SK-N-SH (cell line): ENCODE results near the gene SECTM1. TPM values are rescaled to one million over a fixed set of nuclear protein-coding genes. Genes with fewer than 3 reads are reported as not detected.

Experiments
- CTCF ChIA-PET: fragments of 300-600, 350-600 bp; formaldehyde crosslinking; extraction: SDS; loops from one replicate; lab custom pipeline; 2021; lab: Yijun Ruan, JAX
- POLR2A ChIA-PET: fragments of 350-600 bp; sonication (Branson Sonifier 250); formaldehyde crosslinking; extraction: SDS; loops from one replicate; lab custom pipeline; 2020; ENCODE audit warnings: antibody characterized with exemption, inconsistent platforms; lab: Yijun Ruan, JAX
- DNase-seq: peaks from one replicate; pipeline ENCODE4 v3.0.0; 2012
- H2AFZ ChIP-seq: fragments of 200-600 bp; sonication (generic); 2 replicates; pipeline ENCODE4 v1.8.1; 2016; ENCODE audit warnings: antibody characterized with exemption, mild to moderate bottlenecking, low read depth
- H3F3A ChIP-seq: fragments of 200-600 bp; sonication (generic); replicated peaks from 2 replicates; pipeline ENCODE3; 2016; ENCODE audit warnings: antibody characterized with exemption, mild to moderate bottlenecking; ENCODE audit not compliant: insufficient read depth
- H3K27ac ChIP-seq, 2 experiments: fragments of 200-500 bp in 1 of 2; fragments of 200-600 bp in 1 of 2; sonication (Bioruptor generic) in 1 of 2; sonication (generic), shearing (Covaris generic) in 1 of 2; 2 replicates each; pipeline versions ENCODE4 v1.5.1 to v1.6.1; 2014 to 2016; ENCODE audit warnings: low read depth in 2 of 2, inconsistent platforms in 1 of 2, low read length in 1 of 2, mild to moderate bottlenecking in 1 of 2, mixed read lengths in 1 of 2
- H3K27me3 ChIP-seq: fragments of 200-600 bp; sonication (generic), shearing (Covaris generic); 2 replicates; pipeline ENCODE4 v1.6.1; 2016; ENCODE audit warnings: mixed run types; ENCODE audit not compliant: insufficient read depth
- H3K36me3 ChIP-seq, 2 experiments: fragments of 200-500 bp in 1 of 2; fragments of 200-600 bp in 1 of 2; sonication (Bioruptor generic) in 1 of 2; sonication (generic) in 1 of 2; replicated peaks in 1 of 2; 2 replicates each; pipeline versions ENCODE3 to v1.5.1; 2014 to 2016; ENCODE audit warnings: low read length in 1 of 2, mild to moderate bottlenecking in 1 of 2; ENCODE audit not compliant: insufficient read depth in 2 of 2, control insufficient read depth in 1 of 2
- H3K4me1 ChIP-seq, 2 experiments: fragments of 200-500 bp in 1 of 2; fragments of 200-600 bp in 1 of 2; sonication (Bioruptor generic) in 1 of 2; sonication (generic), shearing (Covaris generic) in 1 of 2; 2 replicates each; pipeline versions ENCODE4 v1.5.1 to v1.6.1; 2014 to 2016; ENCODE audit warnings: low read depth in 1 of 2, low read length in 1 of 2, mixed run types in 1 of 2; ENCODE audit not compliant: insufficient read depth in 2 of 2, control insufficient read depth in 1 of 2
- H3K4me2 ChIP-seq: fragments of 200-600 bp; sonication (generic), shearing (Covaris generic); 2 replicates; pipeline ENCODE4 v1.6.1; 2017; ENCODE audit warnings: mixed run types
- H3K4me3 ChIP-seq, 2 experiments: fragments of 200-500 bp in 1 of 2; fragments of 200-600 bp in 1 of 2; sonication (Bioruptor generic) in 1 of 2; sonication (generic), shearing (Covaris generic) in 1 of 2; 2 replicates each; pipeline versions ENCODE4 v1.5.1 to v1.8.1; 2014 to 2016; ENCODE audit warnings: low read depth in 2 of 2, inconsistent platforms in 1 of 2, low read length in 1 of 2, mild to moderate bottlenecking in 1 of 2, mixed read lengths in 1 of 2, moderate library complexity in 1 of 2
- H3K79me2 ChIP-seq: fragments of 200-600 bp; sonication (generic); 2 replicates; pipeline ENCODE4 v1.8.1; 2017; ENCODE audit warnings: mild to moderate bottlenecking; ENCODE audit not compliant: insufficient read depth
- H3K9ac ChIP-seq: fragments of 200-600 bp; sonication (generic); 2 replicates; pipeline ENCODE4 v1.6.1; 2017; ENCODE audit warnings: mixed run types
- H3K9me2 ChIP-seq: fragments of 200-600 bp; sonication (generic); 2 replicates; pipeline ENCODE4 v1.6.1; 2017; ENCODE audit warnings: mixed run types
- H3K9me3 ChIP-seq: fragments of 200-600 bp; sonication (generic); 2 replicates; pipeline ENCODE4 v1.6.1; 2017; ENCODE audit warnings: mixed run types, mild to moderate bottlenecking, moderate library complexity
- H4K20me1 ChIP-seq: fragments of 200-600 bp; sonication (generic); 2 replicates; pipeline ENCODE4 v1.6.1; 2017; ENCODE audit warnings: mild to moderate bottlenecking, mixed run types; ENCODE audit not compliant: insufficient read depth
- CHD2 ChIP-seq: fragments of 150-350 bp; IDR thresholded peaks from 2 replicates; pipeline ENCODE4 v1.6.1; 2018; ENCODE audit warnings: low read length; ENCODE audit not compliant: partially characterized antibody
- ELF1 ChIP-seq: IDR thresholded peaks from 2 replicates; pipeline ENCODE4 v1.4.0; 2012
- EZH2phosphoT487 ChIP-seq: fragments of 200-600 bp; sonication (generic); IDR thresholded peaks from 2 replicates; pipeline ENCODE4 v1.6.1; 2017; ENCODE audit warnings: low read depth, mixed run types, mild to moderate bottlenecking, antibody characterized with exemption, moderate library complexity, borderline replicate concordance
- FOSL2 ChIP-seq: IDR thresholded peaks from 2 replicates; pipeline ENCODE4 v1.4.0; 2012; ENCODE audit warnings: low read depth, mild to moderate bottlenecking, moderate library complexity, borderline replicate concordance
- FOXJ3 ChIP-seq: sonication (generic); formaldehyde crosslinking; IDR thresholded peaks from 2 replicates; pipeline ENCODE4 v1.5.1; 2020; ENCODE audit warnings: mild to moderate bottlenecking, missing genetic modification reagents
- FOXM1 ChIP-seq: IDR thresholded peaks from 2 replicates; pipeline ENCODE4 v1.4.0; 2012; ENCODE audit warnings: low read depth, mild to moderate bottlenecking
- GABPA ChIP-seq: IDR thresholded peaks from 2 replicates; pipeline ENCODE4 v1.4.0; 2012; ENCODE audit warnings: low read depth, mild to moderate bottlenecking
- JUND ChIP-seq: IDR thresholded peaks from 2 replicates; pipeline ENCODE4 v1.4.0; 2012
- MAX ChIP-seq: IDR thresholded peaks from 2 replicates; pipeline ENCODE4 v1.4.0; 2012; ENCODE audit warnings: low read depth
- MEF2A ChIP-seq: IDR thresholded peaks from 2 replicates; pipeline ENCODE4 v1.4.0; 2012; ENCODE audit warnings: low read depth, borderline replicate concordance
- MXI1 ChIP-seq: IDR thresholded peaks from 2 replicates; pipeline ENCODE4 v1.6.1; 2012; ENCODE audit warnings: mild to moderate bottlenecking, low read depth, low read length, improper control_type of control experiment
- NFIC ChIP-seq: IDR thresholded peaks from 2 replicates; pipeline ENCODE4 v1.4.0; 2012; ENCODE audit warnings: borderline replicate concordance
- NRF1 ChIP-seq: IDR thresholded peaks from 2 replicates; pipeline ENCODE4 v1.6.1; 2012; ENCODE audit warnings: low read depth, mild to moderate bottlenecking, low read length
- POLR2AphosphoS5 ChIP-seq: IDR thresholded peaks from 2 replicates; pipeline ENCODE4 v1.6.1; 2012; ENCODE audit warnings: low read depth, low read length
- RAD21 ChIP-seq: IDR thresholded peaks from 2 replicates; pipeline ENCODE4 v1.6.1; 2012; ENCODE audit warnings: mild to moderate bottlenecking, low read length
- RCOR1 ChIP-seq: fragments of 150-350 bp; IDR thresholded peaks from 2 replicates; pipeline ENCODE4 v1.6.1; 2017; ENCODE audit warnings: antibody characterized with exemption, low read length
- RFX5 ChIP-seq: IDR thresholded peaks from 2 replicates; pipeline ENCODE4 v1.6.1; 2012; ENCODE audit warnings: mild to moderate bottlenecking, improper control_type of control experiment, low read length
- SIN3A ChIP-seq: IDR thresholded peaks from 2 replicates; pipeline ENCODE4 v1.6.1; 2012; ENCODE audit warnings: low read depth, mild to moderate bottlenecking, low read length, moderate library complexity, borderline replicate concordance
- TAF1 ChIP-seq: IDR thresholded peaks from 2 replicates; pipeline ENCODE4 v1.6.1; 2012; ENCODE audit warnings: low read depth, mild to moderate bottlenecking, low read length, moderate library complexity, borderline replicate concordance
- TCF12 ChIP-seq: IDR thresholded peaks from 2 replicates; pipeline ENCODE4 v1.4.0; 2012
- TEAD4 ChIP-seq: IDR thresholded peaks from 2 replicates; pipeline ENCODE4 v1.4.0; 2012; ENCODE audit warnings: mild to moderate bottlenecking, borderline replicate concordance; ENCODE audit not compliant: insufficient read depth
- YY1 ChIP-seq: IDR thresholded peaks from 2 replicates; pipeline ENCODE4 v1.4.0; 2012; ENCODE audit warnings: low read depth, mild to moderate bottlenecking
- ZBTB33 ChIP-seq: IDR thresholded peaks from 2 replicates; pipeline ENCODE4 v1.4.0; 2012; ENCODE audit warnings: low read depth, borderline replicate concordance
- WGBS: methylation state at CpG from one replicate; pipeline ENCODE4 v1.1.6; 2017; ENCODE audit warnings: low lambda C conversion rate; 5-methylcytosine and 5-hydroxymethylcytosine counted together
- polyA plus RNA-seq, 3 experiments: library from polyadenylated mRNA; depleted of rRNA; stranded (reverse); fragments of >200 nt; gene quantifications; 2 replicates each; pipeline ENCODE4 v1.2.3, GENCODE V29; 2012
- TF ChIP-seq, protein P1 (sequence below): fragments of 200-600 bp; sonication (generic); IDR thresholded peaks from 2 replicates; pipeline ENCODE4 v1.6.1; 2017; ENCODE audit warnings: antibody characterized with exemption, mild to moderate bottlenecking, moderate library complexity
- TF ChIP-seq, protein P2 (sequence below): IDR thresholded peaks from 2 replicates; pipeline ENCODE4 v1.4.0; 2012; ENCODE audit warnings: low read depth, borderline replicate concordance
- TF ChIP-seq, protein P3 (sequence below): fragments of 150-350 bp; IDR thresholded peaks from 2 replicates; pipeline ENCODE4 v1.6.1; 2016; ENCODE audit warnings: mild to moderate bottlenecking, low read depth, low read length
- TF ChIP-seq, protein P4 (sequence below): fragments of 150-350 bp; IDR thresholded peaks from 2 replicates; pipeline ENCODE4 v1.6.1; 2017; ENCODE audit warnings: antibody characterized with exemption, low read length, low read depth, borderline replicate concordance

Gene SECTM1
- polyA plus RNA-seq, 1 of the 3 experiments (the other 2 are of a cell fraction) = 3.8 TPM

DNA sequence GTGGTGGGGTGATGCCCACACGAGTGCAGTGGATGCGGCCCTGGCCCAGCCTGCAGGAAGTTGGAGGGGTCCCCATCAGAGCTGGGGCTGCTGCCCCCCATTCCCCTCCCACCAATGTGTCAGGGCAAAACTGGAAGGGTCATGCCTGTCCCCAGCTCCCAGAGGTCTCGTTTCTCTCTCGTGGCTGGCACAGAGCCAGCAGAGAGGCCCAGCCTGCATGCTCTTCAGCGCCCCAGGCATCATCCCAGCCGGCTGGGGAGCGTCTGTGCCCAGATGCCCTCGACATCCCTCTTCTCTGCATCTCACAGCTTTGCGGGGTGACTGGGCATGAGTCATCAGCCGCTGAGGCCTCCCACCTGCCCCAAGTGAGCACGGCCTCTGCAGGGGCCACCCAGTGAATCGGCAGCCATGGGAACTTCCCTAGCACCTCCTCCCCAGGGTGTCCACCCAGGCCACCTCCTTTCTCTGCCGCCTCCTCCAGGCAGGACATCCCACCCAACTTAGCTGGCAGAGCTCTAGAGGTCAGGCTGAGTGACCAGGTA, 50.3 kb downstream of the SECTM1 start:
- no peak overlapping the region for H3K4me3 ChIP-seq
- CTCF ChIA-PET = interaction anchor here (0.6 to 2.9 kb wide), 12 partner anchors 9 to 77 kb away, joined by 3 to 24 read pairs (median 6); partner anchors contain the start of gene CSNK1D
- no peaks in the 10 kb centered on the region for H3K36me3 ChIP-seq
- H3K27ac ChIP-seq = peak overlapping the region in 1 of 2 experiments; percentile 39; a peak in 1 of 4 replicates
- H3K9ac ChIP-seq = no peak overlapping the region
- H3F3A ChIP-seq = peaks cover 8% of the 10 kb centered on the region
- DNase-seq = peak; percentile 96
- H3K27me3 ChIP-seq = no peaks in the 10 kb centered on the region
- POLR2A ChIA-PET = interaction anchor here (1.0 to 3.6 kb wide), 7 partner anchors 9 to 185 kb away, joined by 3 to 48 read pairs (median 5); partner anchors contain the start of genes CSNK1D and FASN
- H3K9me2 ChIP-seq = no peaks in the 10 kb centered on the region
- WGBS = 32% methylated on average over 4 of the region's 13 CpGs
- no peaks in the 10 kb centered on the region for H3K9me3 ChIP-seq
- H3K4me2 ChIP-seq = peak overlapping the region; percentile 72
- no peaks in the 10 kb centered on the region for H4K20me1 ChIP-seq
- H3K4me1 ChIP-seq = peaks cover 23 to 27% of the 10 kb centered on the region in 2 experiments; a peak in 3 of 4 replicates
- no peaks in the 10 kb centered on the region for H3K79me2 ChIP-seq
- H2AFZ ChIP-seq = no peak overlapping the region
- TF ChIP-seq, protein P1, sequence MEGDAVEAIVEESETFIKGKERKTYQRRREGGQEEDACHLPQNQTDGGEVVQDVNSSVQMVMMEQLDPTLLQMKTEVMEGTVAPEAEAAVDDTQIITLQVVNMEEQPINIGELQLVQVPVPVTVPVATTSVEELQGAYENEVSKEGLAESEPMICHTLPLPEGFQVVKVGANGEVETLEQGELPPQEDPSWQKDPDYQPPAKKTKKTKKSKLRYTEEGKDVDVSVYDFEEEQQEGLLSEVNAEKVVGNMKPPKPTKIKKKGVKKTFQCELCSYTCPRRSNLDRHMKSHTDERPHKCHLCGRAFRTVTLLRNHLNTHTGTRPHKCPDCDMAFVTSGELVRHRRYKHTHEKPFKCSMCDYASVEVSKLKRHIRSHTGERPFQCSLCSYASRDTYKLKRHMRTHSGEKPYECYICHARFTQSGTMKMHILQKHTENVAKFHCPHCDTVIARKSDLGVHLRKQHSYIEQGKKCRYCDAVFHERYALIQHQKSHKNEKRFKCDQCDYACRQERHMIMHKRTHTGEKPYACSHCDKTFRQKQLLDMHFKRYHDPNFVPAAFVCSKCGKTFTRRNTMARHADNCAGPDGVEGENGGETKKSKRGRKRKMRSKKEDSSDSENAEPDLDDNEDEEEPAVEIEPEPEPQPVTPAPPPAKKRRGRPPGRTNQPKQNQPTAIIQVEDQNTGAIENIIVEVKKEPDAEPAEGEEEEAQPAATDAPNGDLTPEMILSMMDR = no peak
- TF ChIP-seq ZBTB33 (no peak), SIN3A (peak; percentile 58; the same call in 1 of the 2 replicates), JUND (no peak; the same call in 1 of the 2 replicates), YY1 (no peak), NFIC (peak; percentile 99), FOSL2 (peak; percentile 94; the same call in 1 of the 2 replicates), MEF2A (no peak), FOXM1 (no peak), MAX (peak; percentile 85), RAD21 (no peak; the same call in 1 of the 2 replicates), TCF12 (peak; percentile 89), GABPA (no peak), RFX5 (no peak), ELF1 (no peak), FOXJ3 (CRISPR knock-in tag) (no peak), MXI1 (peak; percentile 88), RCOR1 (peak; percentile 68; the same call in 1 of the 2 replicates), TAF1 (no peak), NRF1 (no peak), EZH2phosphoT487 (no peak), TEAD4 (no peak), CHD2 (peak; percentile 80), POLR2AphosphoS5 (peak; percentile 50; the same call in 1 of the 2 replicates)
- TF ChIP-seq, protein P2, sequence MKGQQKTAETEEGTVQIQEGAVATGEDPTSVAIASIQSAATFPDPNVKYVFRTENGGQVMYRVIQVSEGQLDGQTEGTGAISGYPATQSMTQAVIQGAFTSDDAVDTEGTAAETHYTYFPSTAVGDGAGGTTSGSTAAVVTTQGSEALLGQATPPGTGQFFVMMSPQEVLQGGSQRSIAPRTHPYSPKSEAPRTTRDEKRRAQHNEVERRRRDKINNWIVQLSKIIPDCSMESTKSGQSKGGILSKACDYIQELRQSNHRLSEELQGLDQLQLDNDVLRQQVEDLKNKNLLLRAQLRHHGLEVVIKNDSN = no peak
- TF ChIP-seq, protein P3, sequence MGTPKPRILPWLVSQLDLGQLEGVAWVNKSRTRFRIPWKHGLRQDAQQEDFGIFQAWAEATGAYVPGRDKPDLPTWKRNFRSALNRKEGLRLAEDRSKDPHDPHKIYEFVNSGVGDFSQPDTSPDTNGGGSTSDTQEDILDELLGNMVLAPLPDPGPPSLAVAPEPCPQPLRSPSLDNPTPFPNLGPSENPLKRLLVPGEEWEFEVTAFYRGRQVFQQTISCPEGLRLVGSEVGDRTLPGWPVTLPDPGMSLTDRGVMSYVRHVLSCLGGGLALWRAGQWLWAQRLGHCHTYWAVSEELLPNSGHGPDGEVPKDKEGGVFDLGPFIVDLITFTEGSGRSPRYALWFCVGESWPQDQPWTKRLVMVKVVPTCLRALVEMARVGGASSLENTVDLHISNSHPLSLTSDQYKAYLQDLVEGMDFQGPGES = no peak
- TF ChIP-seq, protein P4, sequence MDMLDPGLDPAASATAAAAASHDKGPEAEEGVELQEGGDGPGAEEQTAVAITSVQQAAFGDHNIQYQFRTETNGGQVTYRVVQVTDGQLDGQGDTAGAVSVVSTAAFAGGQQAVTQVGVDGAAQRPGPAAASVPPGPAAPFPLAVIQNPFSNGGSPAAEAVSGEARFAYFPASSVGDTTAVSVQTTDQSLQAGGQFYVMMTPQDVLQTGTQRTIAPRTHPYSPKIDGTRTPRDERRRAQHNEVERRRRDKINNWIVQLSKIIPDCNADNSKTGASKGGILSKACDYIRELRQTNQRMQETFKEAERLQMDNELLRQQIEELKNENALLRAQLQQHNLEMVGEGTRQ = no peak
